ENCODE measurements around the gene MXD1.
"Not testable (repeated sequence)": the region's sequence is repeated elsewhere in the genome, so short reads cannot be mapped to it uniquely, and the experiment has no call there.

Gene MXD1

DNA sequence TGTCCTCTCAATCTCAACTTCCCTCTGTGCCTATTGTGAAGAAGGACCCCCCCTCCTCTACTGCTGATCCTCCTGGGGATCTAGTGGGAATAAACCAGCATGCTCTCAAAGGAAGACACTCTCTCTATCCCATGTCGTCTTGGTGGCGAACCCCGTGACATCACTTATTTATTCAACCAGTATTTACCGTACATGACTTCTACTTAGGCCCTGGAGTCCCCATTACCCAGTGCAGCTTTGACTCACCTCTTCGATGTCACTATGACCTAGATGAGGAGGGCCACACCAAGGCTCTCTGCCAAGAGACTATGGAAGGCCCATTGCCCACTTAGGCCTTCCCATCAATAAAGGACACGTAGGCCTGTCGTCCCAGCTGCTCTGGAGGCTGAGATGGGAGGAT lies 29.8 kb downstream of the MXD1 start:
- H3K4me1 Mint-ChIP-seq, result peaks cover 49% of the 10 kb centered on the region
- no peak overlapping the region for H3K27ac Mint-ChIP-seq
- H3K9me3 Mint-ChIP-seq, result no peaks in the 10 kb centered on the region
- no peak overlapping the region for H3K4me3 Mint-ChIP-seq
- ATAC-seq (no peak), DNase-seq (no peak)
- peaks cover 6% of the 10 kb centered on the region for H3K27me3 Mint-ChIP-seq

- Mint-ChIP-seq H3K4me3 (peak overlapping the region in 1 of 2 donors; percentile 22), H3K27me3 (peaks cover 6% of the 10 kb centered on the region), H3K4me1 (peaks cover 49% of the 10 kb centered on the region), H3K9me3 (no peaks in the 10 kb centered on the region), H3K27ac (peak overlapping the region in 1 of 2 donors; percentile 79)
- no peak for DNase-seq
- no peak for ATAC-seq
These were observed 30.5 kb downstream of the MXD1 start for GRCh38 chr2:69945441-69945840.

DNA sequence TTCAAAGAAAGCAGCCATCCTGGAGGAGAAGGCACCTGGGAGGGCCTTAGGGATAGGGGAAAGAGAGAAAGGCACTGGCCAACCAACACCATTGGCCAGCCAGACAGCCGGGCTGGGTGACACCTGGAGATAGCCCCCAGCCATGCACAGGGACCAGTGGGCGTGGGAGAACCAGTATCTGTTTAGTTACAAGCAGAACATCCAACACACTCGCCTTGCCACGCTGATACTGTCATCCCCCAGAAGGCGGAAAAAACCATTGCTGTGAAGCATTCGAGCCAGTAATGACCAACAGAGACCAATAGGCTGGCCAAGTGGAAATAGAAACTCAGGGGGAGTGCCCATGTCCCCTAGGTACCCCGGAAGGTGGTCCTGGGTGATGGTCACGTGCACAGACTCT lies 31.0 kb downstream of the MXD1 start:
- Mint-ChIP-seq H3K4me3 (peak overlapping the region in 1 of 2 donors; percentile 22), H3K27ac (peak overlapping the region in 1 of 2 donors; percentile 79), H3K4me1 (peaks cover 49% of the 10 kb centered on the region), H3K27me3 (peaks cover 6% of the 10 kb centered on the region), H3K9me3 (no peaks in the 10 kb centered on the region)
- DNase-seq, result no peak
- ATAC-seq, result no peak

DNA sequence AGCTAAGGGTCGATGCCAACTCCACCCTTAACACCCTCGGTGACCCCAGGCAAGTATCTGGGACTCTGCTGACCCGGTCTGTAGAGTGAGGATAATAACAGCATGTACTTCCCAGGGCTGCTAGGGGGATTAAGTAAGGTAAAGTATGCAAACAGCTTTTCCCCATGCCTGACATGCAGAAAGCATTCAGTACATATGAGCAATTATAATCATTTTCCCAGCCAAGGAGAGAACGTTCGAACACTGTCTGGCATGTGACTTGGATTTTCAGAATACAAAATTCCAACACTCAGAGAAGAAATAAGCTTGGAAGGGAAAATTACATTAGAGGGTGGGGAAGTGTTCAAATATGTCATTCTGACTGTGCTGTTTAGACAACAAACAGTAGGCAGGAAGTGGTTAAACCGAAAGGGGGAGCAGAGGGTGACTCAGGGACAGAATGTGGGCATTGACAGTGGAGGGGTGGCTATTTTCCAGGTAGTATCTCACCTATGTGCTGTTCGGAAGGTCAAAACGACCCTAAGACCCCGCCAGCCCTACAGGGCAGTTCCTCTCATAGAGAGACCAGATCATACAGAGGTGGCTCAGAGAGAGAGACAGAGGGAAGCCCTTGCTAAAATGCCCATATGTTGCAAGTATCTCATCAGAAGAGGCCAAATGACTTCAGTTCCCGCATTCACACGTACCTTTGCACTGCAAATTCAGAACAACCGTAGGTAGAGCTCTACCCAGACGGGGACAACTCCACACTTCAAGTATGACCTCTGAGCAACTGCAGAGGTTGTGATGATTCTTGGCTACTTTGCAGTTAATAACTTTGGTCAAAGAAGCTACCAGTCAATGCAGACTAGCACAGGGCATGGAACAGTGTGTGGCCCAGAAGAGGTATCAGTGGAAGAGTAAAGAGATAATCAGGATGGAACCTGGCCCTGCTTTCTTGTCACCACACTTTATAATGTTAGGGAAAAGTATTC lies 31.7 kb downstream of the MXD1 start:
- Mint-ChIP-seq H3K4me3 (peak overlapping the region; percentile 49 to 62), H3K9me3 (no peaks in the 10 kb centered on the region), H3K4me1 (peaks cover 49% of the 10 kb centered on the region), H3K27me3 (peaks cover 6% of the 10 kb centered on the region), H3K27ac (peak overlapping the region; percentile 81 to 85)
- peak; percentile 95 for ATAC-seq
- peak; percentile 47 to 64 for DNase-seq

GRCh38 chr2:69947325-69947931 lies 32.5 kb downstream of the MXD1 start:
- DNase-seq, result no peak
- no peak overlapping the region for H3K4me3 Mint-ChIP-seq
- peaks cover 49% of the 10 kb centered on the region for H3K4me1 Mint-ChIP-seq
- no peak overlapping the region for H3K27ac Mint-ChIP-seq
- H3K27me3 Mint-ChIP-seq, result peaks cover 6% of the 10 kb centered on the region
- no peak for ATAC-seq
- no peaks in the 10 kb centered on the region for H3K9me3 Mint-ChIP-seq

DNA sequence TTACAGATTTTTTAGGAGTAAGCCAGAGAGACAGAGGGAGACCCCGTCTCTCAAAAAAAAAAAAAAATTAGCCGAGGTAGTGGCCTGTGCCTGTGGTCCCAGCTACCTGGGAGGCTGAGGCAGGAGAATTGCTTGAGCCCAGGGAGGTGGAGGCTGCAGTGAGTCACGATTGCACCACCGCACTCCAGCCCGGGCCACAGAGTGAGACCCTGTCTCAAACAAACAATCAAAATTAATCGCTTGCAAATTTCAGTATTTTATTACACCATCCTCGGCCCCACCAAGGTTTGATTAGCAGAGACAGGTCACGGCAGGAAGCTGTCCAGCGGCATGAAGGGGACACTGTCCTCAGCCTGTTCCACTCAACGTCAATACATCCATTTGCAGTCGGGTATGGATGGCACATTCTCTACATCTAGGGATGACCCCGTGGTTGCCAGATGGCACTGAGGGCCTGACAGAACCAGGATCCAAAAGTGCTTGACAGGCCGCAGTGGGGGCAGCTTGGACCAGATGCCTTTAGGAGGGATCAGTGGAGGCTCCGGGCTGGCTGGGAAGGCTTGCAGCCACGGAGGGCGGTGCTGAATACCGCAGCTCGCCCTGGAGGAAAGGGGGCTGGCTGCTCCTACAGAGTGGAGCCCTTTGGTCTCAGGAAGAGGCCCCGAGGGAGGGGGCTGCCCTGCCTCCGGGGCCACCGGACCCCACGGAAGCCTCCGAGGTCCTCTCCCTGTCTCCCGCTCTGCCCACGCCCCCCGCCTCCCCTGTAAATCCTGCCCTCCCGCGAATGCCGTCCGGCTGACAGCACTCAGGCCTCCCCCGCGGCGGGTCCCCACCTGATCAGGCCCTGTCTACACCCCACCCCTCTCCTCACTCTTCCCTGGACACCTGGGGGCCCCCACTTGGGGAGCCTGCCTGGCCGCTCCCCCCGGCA lies 33.4 kb downstream of the MXD1 start:
- H3K9me3 Mint-ChIP-seq, result no peaks in the 10 kb centered on the region
- H3K27ac Mint-ChIP-seq, result no peak overlapping the region
- DNase-seq, result no peak
- ATAC-seq, result no peak
- peaks cover 45% of the 10 kb centered on the region for H3K4me1 Mint-ChIP-seq
- no peak overlapping the region for H3K4me3 Mint-ChIP-seq
- H3K27me3 Mint-ChIP-seq, result peaks cover 6% of the 10 kb centered on the region

- Mint-ChIP-seq H3K9me3 (no peaks in the 10 kb centered on the region), H3K27ac (no peak overlapping the region), H3K27me3 (peaks cover 6% of the 10 kb centered on the region), H3K4me3 (no peak overlapping the region), H3K4me1 (peaks cover 38% of the 10 kb centered on the region)
- DNase-seq (no peak), ATAC-seq (no peak)
These were observed 34.2 kb downstream of the MXD1 start for GRCh38 chr2:69948963-69949645.

GRCh38 chr2:69950241-69950640 lies 35.3 kb downstream of the MXD1 start:
- DNase-seq, result no peak
- H3K27ac Mint-ChIP-seq, result no peak overlapping the region
- H3K4me1 Mint-ChIP-seq, result peaks cover 26% of the 10 kb centered on the region
- H3K4me3 Mint-ChIP-seq, result no peak overlapping the region
- ATAC-seq, result no peak
- H3K9me3 Mint-ChIP-seq, result no peaks in the 10 kb centered on the region
- peaks cover 6% of the 10 kb centered on the region for H3K27me3 Mint-ChIP-seq

GRCh38 chr2:69950671-69951070 lies 35.8 kb downstream of the MXD1 start:
- H3K4me3 Mint-ChIP-seq, H3K27me3 Mint-ChIP-seq, H3K27ac Mint-ChIP-seq, ATAC-seq, H3K9me3 Mint-ChIP-seq, DNase-seq: not testable (repeated sequence)
- peaks cover 22% of the 10 kb centered on the region for H3K4me1 Mint-ChIP-seq

DNA sequence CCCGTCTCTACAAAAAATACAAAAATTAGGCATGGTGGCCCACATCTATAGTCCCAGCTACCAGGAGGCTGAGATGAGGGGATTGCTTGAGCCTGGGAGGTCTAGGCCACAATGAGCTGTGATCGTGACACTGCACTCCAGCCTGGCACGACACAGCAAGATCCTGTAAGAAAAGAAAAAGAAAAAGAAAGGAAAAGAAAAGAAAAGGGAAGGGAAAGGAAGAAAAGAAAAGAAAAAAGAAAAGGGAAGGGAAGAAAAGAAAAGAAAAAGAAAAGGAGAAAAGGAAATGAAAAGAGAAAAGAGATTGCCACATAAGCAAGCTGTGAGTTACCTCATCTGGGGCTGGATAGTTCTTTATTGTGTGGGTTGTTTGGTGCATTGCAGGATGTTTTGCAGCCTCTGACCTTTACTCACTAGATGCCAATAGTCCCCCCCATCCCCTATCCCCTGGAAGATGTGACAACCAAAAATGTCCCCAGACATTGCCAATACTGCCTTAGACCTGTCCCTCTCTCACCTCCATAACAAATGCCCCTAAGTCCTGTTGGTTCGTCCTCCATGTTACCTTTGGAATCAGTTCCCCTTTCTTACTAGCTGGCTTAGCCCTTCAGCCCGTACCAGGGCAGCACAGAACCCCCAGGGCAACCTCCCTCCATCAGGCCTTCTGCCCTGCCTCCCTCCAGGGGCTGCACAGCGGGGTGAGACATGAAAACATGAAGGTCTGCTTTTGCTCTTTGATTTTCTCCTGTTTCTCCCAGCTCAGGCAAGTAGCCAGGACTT lies 37.6 kb downstream of the MXD1 start:
- DNase-seq, result no peak
- H3K27ac Mint-ChIP-seq, result peak overlapping the region in 1 of 2 donors; percentile 47
- H3K4me3 Mint-ChIP-seq, result no peak overlapping the region
- no peak for ATAC-seq
- peaks cover 3% of the 10 kb centered on the region for H3K27me3 Mint-ChIP-seq
- no peaks in the 10 kb centered on the region for H3K9me3 Mint-ChIP-seq
- H3K4me1 Mint-ChIP-seq, result peaks cover 3% of the 10 kb centered on the region

GRCh38 chr2:69954084-69954483 lies 39.2 kb downstream of the MXD1 start:
- Mint-ChIP-seq H3K4me3 (no peak overlapping the region), H3K4me1 (peaks cover 8% of the 10 kb centered on the region), H3K27me3 (no peaks in the 10 kb centered on the region), H3K27ac (no peak overlapping the region), H3K9me3 (no peaks in the 10 kb centered on the region)
- ATAC-seq (no peak), DNase-seq (no peak)

- H3K4me3 Mint-ChIP-seq, result no peak overlapping the region
- no peaks in the 10 kb centered on the region for H3K9me3 Mint-ChIP-seq
- peaks cover 8% of the 10 kb centered on the region for H3K4me1 Mint-ChIP-seq
- H3K27me3 Mint-ChIP-seq, result peaks cover 8% of the 10 kb centered on the region
- no peak for DNase-seq
- no peak for ATAC-seq
- H3K27ac Mint-ChIP-seq, result no peak overlapping the region
These were observed 40.1 kb downstream of the MXD1 start for GRCh38 chr2:69955029-69955428.

GRCh38 chr2:69956475-69956979 lies 41.6 kb downstream of the MXD1 start:
- no peak for DNase-seq
- ATAC-seq, result no peak
- Mint-ChIP-seq H3K27ac (no peak overlapping the region), H3K27me3 (peaks cover 8% of the 10 kb centered on the region), H3K4me1 (peaks cover 8% of the 10 kb centered on the region), H3K4me3 (no peak overlapping the region), H3K9me3 (no peaks in the 10 kb centered on the region)

DNA sequence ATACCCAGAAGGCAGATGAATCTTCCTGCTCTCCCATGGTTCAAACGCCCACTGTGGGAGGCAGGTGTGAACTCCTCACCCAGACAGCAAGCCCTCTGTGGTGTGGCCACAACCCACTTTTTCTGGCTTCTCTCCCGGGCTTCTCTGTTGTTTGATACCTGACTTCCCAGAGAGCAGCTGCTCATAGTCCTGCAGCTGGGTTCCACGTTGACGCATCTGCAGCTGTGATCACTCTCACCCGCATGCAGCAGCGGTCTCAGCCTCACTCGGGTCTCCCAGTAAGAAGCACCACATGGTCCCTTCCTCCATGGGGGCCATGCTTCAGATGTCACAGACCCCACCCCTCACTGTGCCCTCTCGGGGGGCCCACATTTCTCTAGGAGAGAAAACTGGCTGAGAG lies 43.1 kb downstream of the MXD1 start:
- no peak overlapping the region for H3K4me3 Mint-ChIP-seq
- ATAC-seq (peak; percentile 18), DNase-seq (no peak)
- peaks cover 8% of the 10 kb centered on the region for H3K4me1 Mint-ChIP-seq
- peaks cover 8% of the 10 kb centered on the region for H3K27me3 Mint-ChIP-seq
- no peak overlapping the region for H3K27ac Mint-ChIP-seq
- no peaks in the 10 kb centered on the region for H3K9me3 Mint-ChIP-seq

All from stimulated activated naive CD8-positive, alpha-beta T cell treated with anti-CD3 and anti-CD28 coated beads, Interleukin-15, amount 100 ng/mL, for 72 hours (primary cell).